H1 (cell line): Measurements from ENCODE around the gene RPGR. TPM values are rescaled to one million over a fixed set of nuclear protein-coding genes. Genes with fewer than 3 reads are reported as not detected.

Source experiments
- CREB1 ChIP-seq: IDR thresholded peaks from 2 replicates; pipeline ENCODE4 v1.6.1; 2012; ENCODE audit warnings: inconsistent platforms
- GTF2F1 ChIP-seq: IDR thresholded peaks from 2 replicates; pipeline ENCODE4 v1.6.1; 2012; ENCODE audit warnings: low read depth, low read length, improper control_type of control experiment, borderline replicate concordance
- PHF8 ChIP-seq: fragments of 200-600 bp; sonication (generic); conservative IDR thresholded peaks from 2 replicates; pipeline ENCODE4 v1.7.1; 2012; ENCODE audit warnings: low read depth, mild to moderate bottlenecking, inconsistent platforms, low read length, moderate library complexity
- polyA plus RNA-seq, 7 experiments: library from polyadenylated mRNA; depleted of rRNA in 3 of 7; stranded (reverse) in 5 of 7; unstranded in 2 of 7; fragments of >200 nt in 5 of 7; fragments of 200-250 nt in 2 of 7; gene quantifications; 1 replicate in 5 of 7; 2 replicates in 1 of 7; 4 replicates in 1 of 7; pipeline versions ENCODE4 v1.2.1 to v1.2.3, GENCODE V29; 2011 to 2013; ENCODE audit warnings: missing spikeins in 2 of 7, mixed read lengths in 2 of 7
- total RNA-seq: library from RNA; stranded (reverse); fragmentation: NEBNext Ultra II Directional; extraction: Animal tissue kit (Norgen Biotek cat#: 25700); gene quantifications from 2 replicates; pipeline ENCODE4 v1.2.1, GENCODE V29; 2021
- TF ChIP-seq, protein P1 (sequence below): fragments of 300-600 bp; sonication (generic); IDR thresholded peaks from 2 replicates; pipeline ENCODE4 v1.7.1; 2012; ENCODE audit warnings: low read length, moderate library complexity, mild to moderate bottlenecking, inconsistent platforms; ENCODE audit not compliant: insufficient replicate concordance
- TF ChIP-seq, protein P2 (sequence below): IDR thresholded peaks from 2 replicates; pipeline ENCODE4 v1.6.1; 2012; ENCODE audit warnings: inconsistent platforms

RPGR gene
- total and polyA plus RNA-seq, 2 of the 8 experiments (the other 6 are each of a cell fraction or from before 2014, with no cell fraction given) = 1.6 to 10.0 TPM

- TF ChIP-seq, protein P1, sequence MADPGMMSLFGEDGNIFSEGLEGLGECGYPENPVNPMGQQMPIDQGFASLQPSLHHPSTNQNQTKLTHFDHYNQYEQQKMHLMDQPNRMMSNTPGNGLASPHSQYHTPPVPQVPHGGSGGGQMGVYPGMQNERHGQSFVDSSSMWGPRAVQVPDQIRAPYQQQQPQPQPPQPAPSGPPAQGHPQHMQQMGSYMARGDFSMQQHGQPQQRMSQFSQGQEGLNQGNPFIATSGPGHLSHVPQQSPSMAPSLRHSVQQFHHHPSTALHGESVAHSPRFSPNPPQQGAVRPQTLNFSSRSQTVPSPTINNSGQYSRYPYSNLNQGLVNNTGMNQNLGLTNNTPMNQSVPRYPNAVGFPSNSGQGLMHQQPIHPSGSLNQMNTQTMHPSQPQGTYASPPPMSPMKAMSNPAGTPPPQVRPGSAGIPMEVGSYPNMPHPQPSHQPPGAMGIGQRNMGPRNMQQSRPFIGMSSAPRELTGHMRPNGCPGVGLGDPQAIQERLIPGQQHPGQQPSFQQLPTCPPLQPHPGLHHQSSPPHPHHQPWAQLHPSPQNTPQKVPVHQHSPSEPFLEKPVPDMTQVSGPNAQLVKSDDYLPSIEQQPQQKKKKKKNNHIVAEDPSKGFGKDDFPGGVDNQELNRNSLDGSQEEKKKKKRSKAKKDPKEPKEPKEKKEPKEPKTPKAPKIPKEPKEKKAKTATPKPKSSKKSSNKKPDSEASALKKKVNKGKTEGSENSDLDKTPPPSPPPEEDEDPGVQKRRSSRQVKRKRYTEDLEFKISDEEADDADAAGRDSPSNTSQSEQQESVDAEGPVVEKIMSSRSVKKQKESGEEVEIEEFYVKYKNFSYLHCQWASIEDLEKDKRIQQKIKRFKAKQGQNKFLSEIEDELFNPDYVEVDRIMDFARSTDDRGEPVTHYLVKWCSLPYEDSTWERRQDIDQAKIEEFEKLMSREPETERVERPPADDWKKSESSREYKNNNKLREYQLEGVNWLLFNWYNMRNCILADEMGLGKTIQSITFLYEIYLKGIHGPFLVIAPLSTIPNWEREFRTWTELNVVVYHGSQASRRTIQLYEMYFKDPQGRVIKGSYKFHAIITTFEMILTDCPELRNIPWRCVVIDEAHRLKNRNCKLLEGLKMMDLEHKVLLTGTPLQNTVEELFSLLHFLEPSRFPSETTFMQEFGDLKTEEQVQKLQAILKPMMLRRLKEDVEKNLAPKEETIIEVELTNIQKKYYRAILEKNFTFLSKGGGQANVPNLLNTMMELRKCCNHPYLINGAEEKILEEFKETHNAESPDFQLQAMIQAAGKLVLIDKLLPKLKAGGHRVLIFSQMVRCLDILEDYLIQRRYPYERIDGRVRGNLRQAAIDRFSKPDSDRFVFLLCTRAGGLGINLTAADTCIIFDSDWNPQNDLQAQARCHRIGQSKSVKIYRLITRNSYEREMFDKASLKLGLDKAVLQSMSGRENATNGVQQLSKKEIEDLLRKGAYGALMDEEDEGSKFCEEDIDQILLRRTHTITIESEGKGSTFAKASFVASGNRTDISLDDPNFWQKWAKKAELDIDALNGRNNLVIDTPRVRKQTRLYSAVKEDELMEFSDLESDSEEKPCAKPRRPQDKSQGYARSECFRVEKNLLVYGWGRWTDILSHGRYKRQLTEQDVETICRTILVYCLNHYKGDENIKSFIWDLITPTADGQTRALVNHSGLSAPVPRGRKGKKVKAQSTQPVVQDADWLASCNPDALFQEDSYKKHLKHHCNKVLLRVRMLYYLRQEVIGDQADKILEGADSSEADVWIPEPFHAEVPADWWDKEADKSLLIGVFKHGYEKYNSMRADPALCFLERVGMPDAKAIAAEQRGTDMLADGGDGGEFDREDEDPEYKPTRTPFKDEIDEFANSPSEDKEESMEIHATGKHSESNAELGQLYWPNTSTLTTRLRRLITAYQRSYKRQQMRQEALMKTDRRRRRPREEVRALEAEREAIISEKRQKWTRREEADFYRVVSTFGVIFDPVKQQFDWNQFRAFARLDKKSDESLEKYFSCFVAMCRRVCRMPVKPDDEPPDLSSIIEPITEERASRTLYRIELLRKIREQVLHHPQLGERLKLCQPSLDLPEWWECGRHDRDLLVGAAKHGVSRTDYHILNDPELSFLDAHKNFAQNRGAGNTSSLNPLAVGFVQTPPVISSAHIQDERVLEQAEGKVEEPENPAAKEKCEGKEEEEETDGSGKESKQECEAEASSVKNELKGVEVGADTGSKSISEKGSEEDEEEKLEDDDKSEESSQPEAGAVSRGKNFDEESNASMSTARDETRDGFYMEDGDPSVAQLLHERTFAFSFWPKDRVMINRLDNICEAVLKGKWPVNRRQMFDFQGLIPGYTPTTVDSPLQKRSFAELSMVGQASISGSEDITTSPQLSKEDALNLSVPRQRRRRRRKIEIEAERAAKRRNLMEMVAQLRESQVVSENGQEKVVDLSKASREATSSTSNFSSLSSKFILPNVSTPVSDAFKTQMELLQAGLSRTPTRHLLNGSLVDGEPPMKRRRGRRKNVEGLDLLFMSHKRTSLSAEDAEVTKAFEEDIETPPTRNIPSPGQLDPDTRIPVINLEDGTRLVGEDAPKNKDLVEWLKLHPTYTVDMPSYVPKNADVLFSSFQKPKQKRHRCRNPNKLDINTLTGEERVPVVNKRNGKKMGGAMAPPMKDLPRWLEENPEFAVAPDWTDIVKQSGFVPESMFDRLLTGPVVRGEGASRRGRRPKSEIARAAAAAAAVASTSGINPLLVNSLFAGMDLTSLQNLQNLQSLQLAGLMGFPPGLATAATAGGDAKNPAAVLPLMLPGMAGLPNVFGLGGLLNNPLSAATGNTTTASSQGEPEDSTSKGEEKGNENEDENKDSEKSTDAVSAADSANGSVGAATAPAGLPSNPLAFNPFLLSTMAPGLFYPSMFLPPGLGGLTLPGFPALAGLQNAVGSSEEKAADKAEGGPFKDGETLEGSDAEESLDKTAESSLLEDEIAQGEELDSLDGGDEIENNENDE = no peak
- TF ChIP-seq GTF2F1 (no peak), PHF8 (no peak), CREB1 (no peak)
- TF ChIP-seq, protein P2, sequence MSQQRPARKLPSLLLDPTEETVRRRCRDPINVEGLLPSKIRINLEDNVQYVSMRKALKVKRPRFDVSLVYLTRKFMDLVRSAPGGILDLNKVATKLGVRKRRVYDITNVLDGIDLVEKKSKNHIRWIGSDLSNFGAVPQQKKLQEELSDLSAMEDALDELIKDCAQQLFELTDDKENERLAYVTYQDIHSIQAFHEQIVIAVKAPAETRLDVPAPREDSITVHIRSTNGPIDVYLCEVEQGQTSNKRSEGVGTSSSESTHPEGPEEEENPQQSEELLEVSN = no peak
Observed at GRCh38 chrX:38376747-38377146, 49.4 kb upstream of the RPGR start (continued).
